NCI-H1436 treated with DMSO at 0.1 percent for 48 hours (cell line): ENCODE results near the gene ANKS1B.

Source experiments
- DNase-seq: peaks from one replicate; lab custom pipeline; 2025; lab: John Stamatoyannopoulos, UW

Gene ANKS1B

DNA sequence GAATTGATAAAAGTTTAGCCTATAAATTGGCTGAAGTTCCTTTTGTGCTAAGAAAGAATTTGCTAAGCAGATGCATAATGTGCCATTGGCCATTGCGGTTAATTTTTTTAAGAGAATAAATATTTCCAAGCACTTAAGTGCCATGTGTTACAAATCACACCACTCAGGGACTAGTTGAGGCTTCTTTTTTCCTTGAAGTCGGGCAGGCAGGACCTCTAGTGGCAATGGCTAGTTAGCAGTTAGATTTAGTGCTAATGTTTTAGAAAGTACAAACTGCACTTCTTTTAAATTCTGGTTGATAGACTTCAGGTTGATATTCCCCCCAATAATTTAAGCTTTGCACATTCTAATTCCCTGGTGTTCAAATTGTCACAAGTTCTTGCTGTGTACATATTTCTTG lies 1045.4 kb downstream of the ANKS1B start:
- DNase-seq, result no peak

DNA sequence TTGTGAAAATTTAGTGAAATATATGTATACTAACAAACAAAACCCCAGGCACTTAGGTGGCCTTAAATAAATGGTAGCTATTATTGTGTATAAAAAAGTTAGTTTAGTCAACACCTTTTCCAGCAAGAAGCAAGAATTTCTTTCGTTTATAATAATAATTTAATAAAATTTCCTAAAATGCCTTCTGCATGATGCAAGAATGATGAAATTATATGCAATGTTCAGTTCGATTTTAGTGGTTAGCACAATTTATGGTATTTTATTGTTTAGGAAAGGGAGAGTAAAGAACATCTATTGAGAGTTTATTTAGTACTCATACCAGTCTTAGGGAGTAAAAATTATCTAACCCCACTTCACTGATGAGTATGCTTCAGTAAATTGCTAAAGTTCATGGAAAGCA lies 1048.9 kb downstream of the ANKS1B start:
- DNase-seq, result no peak

DNA sequence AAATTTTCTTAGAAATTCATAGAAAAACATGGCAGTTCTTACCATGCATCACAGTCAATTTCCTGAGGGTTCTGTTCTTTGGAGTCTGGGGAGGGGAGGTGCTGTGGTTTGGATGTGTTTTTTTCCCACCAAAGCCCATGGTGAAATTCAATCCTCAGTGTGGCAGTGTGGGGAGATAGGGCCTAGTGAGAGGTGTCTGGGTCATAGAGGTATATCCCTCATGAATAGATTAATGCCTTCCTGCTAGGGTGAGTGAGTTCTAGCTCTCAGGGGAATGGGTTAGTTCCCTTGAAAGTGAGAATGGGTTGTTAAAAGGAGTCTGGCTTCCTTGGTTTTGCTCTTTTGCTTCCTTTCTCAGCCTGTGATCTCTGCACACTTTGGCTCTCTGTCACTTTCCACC lies 1061.9 kb downstream of the ANKS1B start:
- no peak for DNase-seq

DNA sequence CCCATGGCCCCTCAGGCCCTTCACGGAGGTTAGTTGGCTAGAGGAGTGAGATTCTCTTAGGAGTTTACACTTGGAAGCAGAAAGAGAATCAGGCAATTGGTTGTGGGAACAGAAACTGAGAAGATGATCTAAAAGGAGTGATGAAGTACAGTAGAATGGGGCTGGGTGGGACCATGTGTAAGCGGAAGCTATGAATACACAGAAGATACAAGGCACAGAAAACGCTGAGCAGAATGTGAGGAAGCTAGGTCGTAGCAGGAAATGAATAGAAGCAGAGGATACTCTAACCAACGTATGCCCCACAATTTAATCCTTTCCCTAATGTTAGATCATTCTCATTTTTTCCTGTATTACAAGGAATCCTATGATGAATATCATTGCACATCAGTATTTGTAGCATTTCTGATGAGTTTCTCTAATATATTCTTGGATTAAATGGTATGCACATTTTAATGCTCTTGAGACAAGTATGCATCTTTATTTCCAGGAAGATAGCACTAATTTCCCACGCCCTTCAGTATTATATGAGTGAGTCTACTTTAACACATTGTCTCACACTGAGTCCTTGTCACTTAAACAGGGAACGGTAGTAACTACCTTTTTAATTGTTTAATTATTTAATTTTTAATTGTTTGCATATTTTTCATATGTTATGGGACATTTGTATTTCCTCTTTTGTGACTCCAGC lies 1066.4 kb downstream of the ANKS1B start:
- no peak for DNase-seq

DNA sequence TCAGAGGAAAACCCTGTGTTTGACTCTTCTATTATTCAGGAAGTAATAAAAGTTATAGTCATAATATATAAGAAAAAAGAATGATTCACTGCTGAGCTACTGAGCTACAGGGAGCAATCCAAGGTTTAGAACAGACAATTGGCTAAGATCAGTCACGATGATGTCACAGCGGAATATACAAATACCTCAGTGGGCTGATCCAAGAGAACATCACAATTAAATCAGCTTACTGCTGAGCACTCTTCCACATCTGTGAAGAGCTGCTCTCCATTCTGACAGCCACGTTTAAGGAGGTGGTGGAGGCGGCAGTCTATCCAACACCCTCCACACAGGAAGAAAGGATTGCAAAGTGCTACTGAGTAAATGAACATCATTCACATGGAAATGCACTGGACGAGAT lies 1068.6 kb downstream of the ANKS1B start:
- DNase-seq, result no peak

DNA sequence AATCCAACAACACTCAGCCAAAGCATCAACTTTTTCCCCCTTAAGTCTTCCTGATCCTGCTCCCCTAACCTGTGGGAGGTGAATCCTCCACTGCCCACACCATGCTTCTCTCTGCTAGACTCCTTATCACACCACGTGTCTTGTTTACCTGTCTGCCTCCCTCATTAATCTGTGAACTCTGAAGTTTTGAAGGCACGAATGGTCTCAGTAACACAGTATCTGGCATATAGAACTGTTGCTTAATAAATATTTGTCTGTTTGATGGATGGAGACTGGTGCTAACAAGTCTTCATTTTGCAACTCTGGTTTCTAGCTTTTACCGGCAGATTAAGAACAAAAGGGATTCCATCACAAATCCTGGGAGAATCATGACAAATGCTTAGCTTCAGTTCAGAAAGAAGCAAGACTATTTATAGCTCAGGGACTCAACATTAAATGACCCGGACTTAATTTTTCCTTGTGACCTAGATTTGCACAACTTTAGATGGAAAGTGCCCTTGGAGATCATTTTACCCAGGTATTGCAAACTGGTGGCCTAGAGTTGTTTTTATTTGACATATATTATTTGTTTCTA lies 1072.2 kb downstream of the ANKS1B start:
- no peak for DNase-seq

DNA sequence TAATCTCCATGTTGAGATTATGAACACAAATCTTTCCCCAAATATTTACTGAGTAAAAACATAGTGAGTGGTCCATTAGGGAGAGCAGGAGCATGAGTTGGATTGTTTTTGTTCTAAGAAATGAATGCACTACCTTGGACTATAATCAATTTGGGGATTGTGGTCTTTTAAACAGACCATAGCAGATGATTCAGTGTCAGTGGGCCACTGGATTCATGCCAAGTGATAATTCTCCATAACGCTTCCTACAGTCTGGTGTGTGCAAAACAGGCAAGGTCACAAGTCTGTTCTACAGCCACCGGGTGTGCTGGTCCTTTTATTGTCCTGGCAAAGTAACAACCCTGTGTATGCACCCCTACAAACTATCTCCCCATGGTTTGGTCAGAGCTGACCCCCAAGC lies 1073.3 kb downstream of the ANKS1B start:
- DNase-seq, result no peak

DNA sequence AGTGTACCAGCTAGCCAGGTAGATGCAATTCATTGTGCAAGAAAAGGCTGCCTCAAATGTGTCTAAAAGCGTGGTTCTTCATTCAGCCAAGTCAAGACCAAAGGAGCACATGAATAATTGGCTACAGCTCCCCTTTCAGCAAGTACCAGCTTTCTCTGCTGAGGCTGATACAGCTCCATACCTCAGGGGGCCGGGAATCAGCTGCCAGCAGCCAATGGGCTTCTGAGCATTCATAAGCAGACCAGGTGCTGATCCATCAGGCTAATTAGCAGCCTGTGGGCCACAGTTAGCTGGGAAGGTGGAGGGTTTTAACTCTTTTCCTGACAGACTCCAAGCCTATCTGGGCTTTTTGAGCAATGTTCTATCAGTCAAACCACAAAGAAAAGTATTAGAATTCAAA lies 1075.0 kb downstream of the ANKS1B start:
- peak; percentile 15 for DNase-seq

DNA sequence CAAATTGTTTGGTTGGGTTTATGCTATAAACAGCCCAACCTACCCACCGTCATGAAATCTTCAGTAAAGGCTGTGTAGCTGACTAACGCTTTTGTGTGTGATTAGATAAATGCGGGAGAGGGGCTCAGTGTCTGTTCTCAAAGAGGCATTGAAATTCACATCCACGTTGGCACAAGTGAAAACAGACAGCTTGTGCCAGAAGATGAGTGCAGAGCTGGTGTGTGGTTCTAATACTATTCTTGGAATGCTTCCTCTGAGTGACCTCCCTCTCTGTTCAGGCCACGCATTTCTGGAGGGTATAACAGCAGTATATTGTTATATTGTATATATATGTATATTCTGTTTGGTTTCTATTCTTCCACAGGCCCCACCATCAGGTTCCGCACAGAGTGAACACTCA lies 1075.9 kb downstream of the ANKS1B start:
- DNase-seq, result no peak

DNA sequence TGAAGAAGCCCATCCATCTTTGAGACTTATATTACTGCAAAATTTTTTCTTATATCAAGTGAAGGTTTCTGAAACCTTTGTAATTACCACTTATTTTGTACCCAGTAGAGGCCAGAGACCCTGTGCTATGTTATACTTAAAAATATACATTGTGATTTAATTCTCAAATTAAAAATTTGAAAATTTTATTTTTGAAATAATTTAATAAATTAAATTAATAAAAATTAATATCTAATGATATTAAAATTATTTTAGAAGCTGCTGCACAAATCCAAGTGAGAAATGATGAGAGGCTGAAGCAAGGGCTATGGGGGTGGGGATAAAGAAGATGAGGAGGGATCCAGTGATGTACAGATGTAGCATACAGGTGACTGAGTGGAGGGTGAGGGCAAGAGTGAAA lies 1080.9 kb downstream of the ANKS1B start:
- DNase-seq, result no peak

DNA sequence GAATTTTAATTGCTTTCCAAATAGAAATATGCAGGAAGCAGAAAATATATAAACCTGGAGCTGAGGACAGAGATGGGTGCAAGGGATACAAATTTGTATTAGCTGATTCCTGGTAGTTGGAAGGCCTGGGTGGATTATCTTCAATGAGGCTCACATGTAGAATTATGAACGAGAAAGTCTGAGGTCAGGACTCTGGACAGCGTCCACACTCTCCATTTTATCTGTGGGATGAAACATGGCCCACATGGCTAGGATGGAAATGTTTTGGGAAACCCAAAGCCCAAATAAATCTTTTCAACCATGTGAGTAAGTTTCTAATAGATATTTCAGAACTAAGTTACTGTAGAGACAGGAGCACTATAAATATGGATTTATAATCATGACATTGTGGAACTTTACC lies 1083.5 kb downstream of the ANKS1B start:
- no peak for DNase-seq

DNA sequence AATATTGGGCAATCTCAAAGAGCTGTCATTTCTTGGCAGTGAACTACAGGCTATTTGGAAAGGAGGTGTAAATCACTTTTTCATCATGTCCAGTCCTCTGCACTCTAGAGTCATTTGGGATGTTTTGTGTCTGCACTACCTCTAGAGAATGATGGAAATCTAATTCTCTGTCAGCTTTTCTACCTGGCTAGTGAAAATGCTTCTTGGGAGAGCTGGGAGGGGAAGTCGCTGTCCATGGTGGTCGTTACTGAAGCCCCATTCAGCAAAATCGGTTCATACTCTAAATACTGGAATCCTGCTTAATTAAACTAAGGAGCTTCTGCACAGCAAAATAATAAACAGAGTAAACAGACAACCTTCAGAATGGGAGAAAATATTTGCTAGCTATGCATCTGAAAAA lies 1087.8 kb downstream of the ANKS1B start:
- DNase-seq, result no peak

DNA sequence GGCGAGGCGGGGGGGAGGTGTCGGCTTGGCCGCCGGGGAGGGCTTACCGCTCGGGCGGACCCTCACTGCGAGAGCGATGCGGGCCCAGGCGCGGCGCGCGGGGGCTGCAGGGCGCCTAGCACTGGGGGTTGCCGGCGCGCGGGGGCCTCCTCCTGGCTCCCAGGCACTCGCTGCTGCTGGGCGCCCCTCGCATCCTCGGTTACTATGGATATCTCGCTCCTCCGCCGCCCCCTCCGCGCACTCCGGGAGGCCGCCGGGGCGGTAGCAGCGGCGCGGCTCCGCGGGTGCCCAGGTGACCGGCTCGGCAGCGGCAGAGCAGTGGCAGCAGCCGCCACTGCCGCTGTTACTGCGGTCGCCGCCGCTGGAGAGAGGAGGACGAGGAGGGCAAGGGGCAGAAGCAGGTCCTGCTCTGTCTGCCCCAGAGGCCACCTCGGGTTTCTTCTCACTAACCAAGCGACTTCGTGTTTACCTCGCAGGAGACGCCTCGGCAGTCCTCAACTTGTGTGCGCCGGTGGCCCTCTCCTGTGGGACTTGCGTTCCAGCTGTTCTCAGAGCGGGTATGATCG lies 1089.6 kb downstream of the ANKS1B start:
- DNase-seq, result no peak

DNA sequence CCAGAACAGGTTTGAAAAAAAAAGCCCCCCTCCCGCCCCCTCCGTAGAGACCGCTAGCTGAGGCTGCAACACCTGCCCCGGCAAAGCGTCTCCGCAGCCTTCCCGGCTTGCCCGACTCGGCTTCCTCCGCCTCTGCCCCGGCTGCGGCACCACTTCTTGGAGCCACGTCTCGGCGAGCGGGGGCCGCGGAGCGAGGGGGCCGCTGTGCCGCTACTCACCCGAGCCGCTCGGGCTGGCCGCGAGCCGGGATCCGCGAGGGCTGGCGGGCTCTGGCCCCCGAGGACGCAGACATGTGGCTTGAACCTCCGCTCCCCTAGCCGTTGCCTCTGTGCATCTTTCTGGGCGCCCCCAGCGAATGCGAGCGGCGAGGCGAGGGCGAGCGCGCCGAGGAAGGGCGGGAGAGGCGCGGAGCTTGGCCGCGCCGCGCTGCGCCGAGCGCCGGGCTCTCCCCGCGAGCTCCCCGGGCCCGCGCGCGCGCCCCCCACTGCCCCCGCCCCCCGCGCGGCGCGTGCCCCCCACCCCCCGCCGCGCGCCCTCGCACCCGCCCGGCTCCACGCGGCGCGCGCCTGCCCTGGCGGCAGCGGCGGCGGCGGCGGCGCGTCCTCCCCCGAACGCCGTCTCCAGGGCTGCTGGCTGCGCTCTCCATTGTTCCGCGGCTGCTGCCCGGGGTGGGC lies 1090.2 kb downstream of the ANKS1B start:
- DNase-seq, result no peak

DNA sequence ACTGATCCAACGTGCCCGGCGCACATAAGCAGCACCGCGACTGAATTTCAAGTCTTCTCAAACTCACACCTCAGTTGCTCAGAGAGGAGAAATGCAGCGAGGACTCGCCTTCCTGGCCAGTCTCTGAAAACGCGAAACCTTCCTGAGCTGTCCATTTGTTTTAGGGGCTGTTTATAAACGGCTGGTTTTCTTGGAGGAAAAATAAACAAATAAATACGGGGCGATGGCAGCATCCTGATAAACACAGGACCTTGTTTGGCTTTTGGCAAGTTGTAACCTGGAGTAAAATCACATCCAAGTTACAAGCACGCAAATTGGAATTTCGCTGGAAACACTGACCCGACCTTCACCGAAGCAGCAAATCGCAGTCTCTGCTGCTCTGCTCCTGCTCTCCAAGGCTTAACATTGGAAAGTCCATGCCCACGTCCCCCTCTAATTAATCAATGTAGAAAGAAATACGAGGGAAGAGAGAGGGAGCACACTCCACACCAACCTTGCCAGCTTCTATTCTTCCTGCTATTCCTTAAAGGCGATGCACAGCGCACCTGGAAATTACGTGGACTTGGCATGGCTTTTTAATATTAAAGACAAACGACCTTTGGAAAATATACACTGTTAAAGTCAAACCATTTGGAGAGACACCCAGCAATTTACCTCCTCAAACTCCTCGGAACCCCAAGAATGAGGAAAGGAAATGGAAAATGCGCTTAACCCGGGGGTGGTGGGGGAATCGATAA lies 1090.9 kb downstream of the ANKS1B start:
- DNase-seq, result no peak

DNA sequence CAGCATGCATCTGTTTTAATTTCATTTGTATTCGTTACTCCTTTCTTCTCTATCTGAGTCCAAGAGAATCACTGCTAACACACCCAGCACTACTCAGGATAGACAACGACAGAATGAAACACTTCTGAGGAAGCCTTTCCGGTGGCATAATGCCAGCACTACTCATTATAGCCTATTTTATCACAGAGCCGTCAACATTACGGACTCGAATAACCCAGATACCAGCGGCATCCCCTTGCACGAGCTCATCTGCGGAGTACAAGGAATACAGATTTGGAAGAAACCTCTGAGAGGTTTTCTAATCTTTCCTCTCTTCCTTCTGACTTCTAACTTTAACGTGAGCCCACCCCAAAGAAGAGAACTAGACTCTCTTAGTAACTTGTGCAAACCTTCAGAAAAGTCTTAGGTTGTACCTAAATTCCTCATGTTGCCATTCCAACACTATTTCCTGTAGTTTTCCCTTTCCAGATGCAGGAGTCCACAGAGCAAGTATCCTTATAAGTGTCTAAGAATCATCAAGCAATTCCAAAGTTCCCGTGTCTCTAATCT lies 1091.5 kb downstream of the ANKS1B start:
- DNase-seq, result no peak

DNA sequence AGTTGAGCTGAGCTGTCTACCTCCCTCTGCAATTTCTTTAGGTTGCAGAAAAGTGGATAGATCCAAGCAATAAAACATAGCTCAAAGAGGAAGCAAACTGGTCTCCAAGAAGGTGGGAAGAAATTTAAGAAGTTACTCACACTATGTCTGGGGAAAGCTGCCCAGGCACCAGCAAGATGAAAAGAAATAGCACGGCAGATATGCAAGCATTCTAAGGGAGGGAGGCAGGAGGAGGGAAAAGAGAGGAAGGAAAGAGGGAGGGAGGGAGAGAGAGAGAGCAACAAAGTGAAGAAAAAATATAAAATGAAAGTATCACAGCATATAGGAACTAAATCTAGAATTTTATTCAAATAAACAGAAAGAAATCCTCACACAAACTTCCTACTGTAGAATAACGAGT lies 1099.0 kb downstream of the ANKS1B start:
- no peak for DNase-seq

DNA sequence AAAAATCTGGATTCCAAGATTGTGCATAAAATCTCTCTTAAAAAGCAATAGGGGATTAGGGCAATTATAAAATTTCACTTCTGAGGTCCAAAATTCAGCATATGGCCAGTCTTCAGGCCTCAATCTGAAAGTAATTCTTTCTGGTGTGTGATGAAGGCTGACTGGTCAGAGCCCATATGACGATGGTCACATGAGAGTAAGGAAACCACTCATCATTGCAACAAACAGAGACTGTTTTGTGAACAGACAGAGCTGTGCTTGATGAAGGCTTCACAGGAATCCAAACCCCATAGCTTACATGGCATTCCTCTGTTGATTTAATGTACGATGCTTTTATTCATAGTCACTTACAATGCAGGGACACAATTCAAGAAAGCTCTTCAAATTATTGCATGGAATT lies 1101.5 kb downstream of the ANKS1B start:
- DNase-seq, result no peak

DNA sequence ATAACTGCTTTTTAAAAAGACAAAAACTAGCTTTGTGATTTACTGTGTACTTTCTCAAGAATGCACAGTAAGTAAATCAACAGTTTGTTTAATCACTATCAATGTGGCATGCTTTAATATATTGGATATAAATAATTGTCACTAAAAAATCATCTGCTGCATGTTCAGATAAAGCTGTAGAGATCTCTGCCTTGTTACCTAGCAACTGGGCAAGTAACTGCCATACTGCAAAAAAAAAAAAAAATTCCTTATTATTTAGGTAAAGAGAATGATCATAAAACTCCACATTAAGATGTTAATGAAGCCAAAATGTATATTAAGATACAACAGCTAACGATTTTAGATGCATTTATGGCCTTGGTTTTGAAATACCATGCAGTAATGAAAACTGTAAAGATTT lies 1102.2 kb downstream of the ANKS1B start:
- no peak for DNase-seq

DNA sequence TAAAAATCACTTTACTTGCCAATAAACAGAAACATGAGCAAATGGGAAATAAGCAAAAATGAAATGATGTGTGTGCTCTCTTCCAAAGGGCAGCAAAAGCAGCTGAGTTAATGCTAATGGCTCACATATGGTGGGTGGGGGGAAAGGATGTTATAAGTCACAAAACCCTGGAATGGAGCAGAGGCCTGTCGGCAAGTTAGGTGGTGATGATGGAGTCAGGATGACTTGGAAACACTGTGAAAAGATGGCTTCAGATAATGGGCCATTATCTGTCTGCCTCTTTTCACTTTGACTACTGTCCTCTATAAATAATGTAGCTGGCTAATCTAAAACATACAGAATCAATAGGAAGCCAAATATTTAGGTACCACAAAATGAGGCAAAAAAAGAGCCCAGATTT lies 1111.0 kb downstream of the ANKS1B start:
- DNase-seq, result no peak

DNA sequence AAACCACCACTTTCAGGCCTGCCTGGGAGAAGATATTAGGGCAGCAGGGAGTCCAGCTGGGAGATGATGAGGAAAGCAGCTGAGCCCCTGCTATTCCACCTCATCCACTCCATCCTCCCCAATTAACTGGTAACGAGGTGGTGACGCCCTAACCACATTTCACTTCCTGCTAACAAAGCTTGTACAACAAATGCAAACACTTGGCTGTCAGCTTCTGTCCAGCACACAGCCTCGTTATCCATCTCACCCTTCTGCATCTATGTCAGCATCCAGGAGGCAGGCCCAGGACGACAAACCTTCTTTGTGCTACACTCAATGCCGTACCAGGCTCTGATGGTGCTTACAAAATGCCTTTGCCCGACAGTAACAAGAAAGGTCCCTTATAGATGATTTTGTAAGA lies 1114.2 kb downstream of the ANKS1B start:
- DNase-seq, result no peak

DNA sequence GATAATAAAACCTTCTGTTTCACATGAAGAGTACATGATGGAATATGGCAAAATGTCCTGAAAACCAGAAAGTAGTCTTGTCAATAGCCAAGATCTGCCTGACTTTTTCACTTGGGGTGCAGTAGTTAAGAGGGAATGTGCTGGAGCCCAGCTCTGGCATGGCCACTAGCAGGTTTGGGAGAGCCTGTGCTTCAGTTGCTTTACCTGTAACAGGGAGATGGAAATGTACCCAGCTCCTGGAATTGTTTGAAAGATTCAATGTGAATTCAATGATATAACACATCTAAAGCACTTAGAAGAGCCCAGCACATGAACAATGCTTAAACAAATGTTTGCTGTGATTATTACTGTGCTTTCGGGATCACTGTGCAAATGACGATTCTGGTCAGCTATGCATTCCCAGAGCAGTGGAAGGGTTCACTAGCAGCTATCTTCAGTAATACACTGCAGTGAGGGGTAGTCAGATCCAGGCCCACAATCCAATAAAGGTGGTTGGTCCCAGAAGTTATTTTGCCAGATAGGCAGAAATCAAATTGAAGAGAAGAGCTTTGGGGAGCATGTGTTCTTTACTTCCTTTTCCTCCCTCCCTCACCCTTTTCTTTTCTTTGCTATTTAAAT lies 1114.7 kb downstream of the ANKS1B start:
- no peak for DNase-seq
